ENCODE measurements around the gene GYS2.
"Not testable (repeated sequence)": the region's sequence is repeated elsewhere in the genome, so short reads cannot be mapped to it uniquely, and the experiment has no call there.

The GYS2 gene

GRCh38 chr12:21600196-21600595 lies 4.5 kb downstream of the GYS2 start:
- TF ChIP-seq GABPA (IDR thresholded peaks at IDR 0.05; ENCODE audit: low read depth) (no peak), REST (IDR thresholded peaks at IDR 0.05; ENCODE audit: insufficient replicate concordance, low read depth) (no peak), SPI1 (IDR thresholded peaks at IDR 0.05; ENCODE audit: borderline replicate concordance, low read depth) (no peak), POLR2AphosphoS5 (IDR thresholded peaks at IDR 0.05; ENCODE audit: low read depth) (no peak)
- TF ChIP-seq, protein P1, sequence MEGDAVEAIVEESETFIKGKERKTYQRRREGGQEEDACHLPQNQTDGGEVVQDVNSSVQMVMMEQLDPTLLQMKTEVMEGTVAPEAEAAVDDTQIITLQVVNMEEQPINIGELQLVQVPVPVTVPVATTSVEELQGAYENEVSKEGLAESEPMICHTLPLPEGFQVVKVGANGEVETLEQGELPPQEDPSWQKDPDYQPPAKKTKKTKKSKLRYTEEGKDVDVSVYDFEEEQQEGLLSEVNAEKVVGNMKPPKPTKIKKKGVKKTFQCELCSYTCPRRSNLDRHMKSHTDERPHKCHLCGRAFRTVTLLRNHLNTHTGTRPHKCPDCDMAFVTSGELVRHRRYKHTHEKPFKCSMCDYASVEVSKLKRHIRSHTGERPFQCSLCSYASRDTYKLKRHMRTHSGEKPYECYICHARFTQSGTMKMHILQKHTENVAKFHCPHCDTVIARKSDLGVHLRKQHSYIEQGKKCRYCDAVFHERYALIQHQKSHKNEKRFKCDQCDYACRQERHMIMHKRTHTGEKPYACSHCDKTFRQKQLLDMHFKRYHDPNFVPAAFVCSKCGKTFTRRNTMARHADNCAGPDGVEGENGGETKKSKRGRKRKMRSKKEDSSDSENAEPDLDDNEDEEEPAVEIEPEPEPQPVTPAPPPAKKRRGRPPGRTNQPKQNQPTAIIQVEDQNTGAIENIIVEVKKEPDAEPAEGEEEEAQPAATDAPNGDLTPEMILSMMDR (IDR thresholded peaks at IDR 0.05; ENCODE audit: insufficient read depth, low read length): no peak
- Histone ChIP-seq H3K27ac (replicated peaks) (no peak overlapping the region), H3K4me3 (replicated peaks; ENCODE audit: insufficient read depth, low read length) (no peak overlapping the region), H3K27me3 (ENCODE audit: insufficient read depth, poor library complexity, severe bottlenecking) (no peaks in the 10 kb centered on the region)
- no peak for DNase-seq (ENCODE audit: low read depth in 1 of 2, low spot score in 1 of 2)

DNA sequence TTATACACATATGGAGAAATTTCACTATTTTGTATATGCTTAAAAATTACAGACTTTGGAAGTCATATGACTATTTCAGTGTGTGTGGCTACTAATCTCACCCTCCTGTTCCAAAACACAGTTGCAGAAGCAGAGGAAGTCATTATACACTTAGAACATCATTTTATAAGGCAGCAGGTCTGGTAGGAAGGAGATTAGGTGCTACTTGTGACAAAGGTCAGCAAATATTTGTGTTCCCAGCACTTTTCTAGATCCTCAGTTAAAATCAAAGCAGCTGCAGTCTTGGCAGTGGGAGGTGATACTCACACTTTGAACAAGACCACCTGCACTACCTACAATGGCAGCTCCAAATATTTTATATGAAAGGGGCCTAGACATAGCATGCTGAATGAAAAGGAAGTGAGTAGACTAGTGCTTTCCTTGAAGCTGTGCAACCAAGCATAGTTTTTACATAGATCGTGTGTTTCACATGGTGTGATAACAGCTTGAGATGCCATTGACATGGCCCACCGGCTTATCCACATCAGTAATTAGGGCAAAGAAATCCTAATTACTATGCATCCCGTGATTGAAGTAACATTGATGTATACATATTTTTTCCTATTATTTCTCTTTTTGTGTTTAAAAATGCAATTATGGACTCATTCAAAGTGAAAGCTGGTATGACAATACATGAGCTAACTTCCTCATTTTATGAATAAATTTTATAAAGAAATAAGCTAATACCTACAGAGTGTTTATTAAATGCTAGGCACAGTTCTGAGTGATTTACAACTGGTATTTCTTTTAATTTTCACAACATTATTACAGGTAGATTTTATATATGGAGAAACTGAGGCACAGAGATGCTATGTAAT lies 5.3 kb downstream of the GYS2 start:
- no peaks in the 10 kb centered on the region for H3K27me3 ChIP-seq (ENCODE audit: insufficient read depth, poor library complexity, severe bottlenecking)
- TF ChIP-seq GABPA (IDR thresholded peaks at IDR 0.05; ENCODE audit: low read depth): no peak
- no peak for TF ChIP-seq SPI1 (IDR thresholded peaks at IDR 0.05; ENCODE audit: borderline replicate concordance, low read depth)
- no peak for DNase-seq (ENCODE audit: low read depth in 1 of 2, low spot score in 1 of 2)
- H3K4me3 ChIP-seq (replicated peaks; ENCODE audit: insufficient read depth, low read length): no peak overlapping the region
- no peak overlapping the region for H3K27ac ChIP-seq (replicated peaks)

GRCh38 chr12:21598651-21599050 lies 6.0 kb downstream of the GYS2 start:
- Histone ChIP-seq H3K27me3 (ENCODE audit: insufficient read depth, poor library complexity, severe bottlenecking) (no peaks in the 10 kb centered on the region), H3K27ac (replicated peaks) (no peak overlapping the region), H3K4me3 (replicated peaks; ENCODE audit: insufficient read depth, low read length) (no peak overlapping the region)
- no peak for DNase-seq (ENCODE audit: low read depth in 1 of 2, low spot score in 1 of 2)
- TF ChIP-seq REST (IDR thresholded peaks at IDR 0.05; ENCODE audit: insufficient replicate concordance, low read depth) (no peak), SPI1 (IDR thresholded peaks at IDR 0.05; ENCODE audit: borderline replicate concordance, low read depth) (no peak), GABPA (IDR thresholded peaks at IDR 0.05; ENCODE audit: low read depth) (no peak), POLR2AphosphoS5 (IDR thresholded peaks at IDR 0.05; ENCODE audit: low read depth) (no peak)
- TF ChIP-seq, protein P1 (IDR thresholded peaks at IDR 0.05; ENCODE audit: insufficient read depth, low read length): no peak

DNA sequence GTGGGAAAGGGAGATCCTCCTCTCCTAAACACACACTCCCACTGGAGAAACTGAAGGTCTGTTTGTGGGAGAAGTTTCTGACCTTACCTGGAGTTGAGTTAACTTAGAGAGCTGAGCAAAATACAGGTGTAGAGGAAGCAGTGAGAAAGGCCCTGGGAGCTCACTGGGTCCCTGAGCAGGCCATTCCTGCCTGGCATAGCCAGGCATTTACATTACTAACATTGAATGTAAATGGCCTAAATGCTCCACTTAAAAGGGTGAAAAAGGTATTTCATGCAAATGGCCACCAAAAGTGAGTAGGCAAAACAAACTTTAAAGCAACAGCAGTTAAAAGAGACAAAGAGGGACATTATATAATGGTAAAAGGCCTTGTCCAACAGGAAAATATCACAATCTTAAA lies 9.3 kb downstream of the GYS2 start:
- H3K27me3 ChIP-seq (ENCODE audit: insufficient read depth, poor library complexity, severe bottlenecking); DNase-seq (ENCODE audit: low read depth in 1 of 2, low spot score in 1 of 2); H3K27ac ChIP-seq (replicated peaks); H3K4me3 ChIP-seq (replicated peaks; ENCODE audit: insufficient read depth, low read length): not testable (repeated sequence)

GRCh38 chr12:21585485-21585884 lies 19.2 kb downstream of the GYS2 start:
- TF ChIP-seq, protein P1 (IDR thresholded peaks at IDR 0.05; ENCODE audit: insufficient read depth, low read length): no peak
- TF ChIP-seq POLR2AphosphoS5 (IDR thresholded peaks at IDR 0.05; ENCODE audit: low read depth) (no peak), GABPA (IDR thresholded peaks at IDR 0.05; ENCODE audit: low read depth) (no peak), SPI1 (IDR thresholded peaks at IDR 0.05; ENCODE audit: borderline replicate concordance, low read depth) (no peak), REST (IDR thresholded peaks at IDR 0.05; ENCODE audit: insufficient replicate concordance, low read depth) (no peak)
- H3K27ac ChIP-seq (replicated peaks): no peak overlapping the region
- no peak for DNase-seq (ENCODE audit: low read depth in 1 of 2, low spot score in 1 of 2)
- no peaks in the 10 kb centered on the region for H3K27me3 ChIP-seq (ENCODE audit: insufficient read depth, poor library complexity, severe bottlenecking)
- no peak overlapping the region for H3K4me3 ChIP-seq (replicated peaks; ENCODE audit: insufficient read depth, low read length)

Data from HL-60 (cell line).